ENCODE measurements around the gene EXOC7.
A peak's percentile ranks its signal among the peaks of the same experiment; 100 is the strongest.

Gene EXOC7

DNA sequence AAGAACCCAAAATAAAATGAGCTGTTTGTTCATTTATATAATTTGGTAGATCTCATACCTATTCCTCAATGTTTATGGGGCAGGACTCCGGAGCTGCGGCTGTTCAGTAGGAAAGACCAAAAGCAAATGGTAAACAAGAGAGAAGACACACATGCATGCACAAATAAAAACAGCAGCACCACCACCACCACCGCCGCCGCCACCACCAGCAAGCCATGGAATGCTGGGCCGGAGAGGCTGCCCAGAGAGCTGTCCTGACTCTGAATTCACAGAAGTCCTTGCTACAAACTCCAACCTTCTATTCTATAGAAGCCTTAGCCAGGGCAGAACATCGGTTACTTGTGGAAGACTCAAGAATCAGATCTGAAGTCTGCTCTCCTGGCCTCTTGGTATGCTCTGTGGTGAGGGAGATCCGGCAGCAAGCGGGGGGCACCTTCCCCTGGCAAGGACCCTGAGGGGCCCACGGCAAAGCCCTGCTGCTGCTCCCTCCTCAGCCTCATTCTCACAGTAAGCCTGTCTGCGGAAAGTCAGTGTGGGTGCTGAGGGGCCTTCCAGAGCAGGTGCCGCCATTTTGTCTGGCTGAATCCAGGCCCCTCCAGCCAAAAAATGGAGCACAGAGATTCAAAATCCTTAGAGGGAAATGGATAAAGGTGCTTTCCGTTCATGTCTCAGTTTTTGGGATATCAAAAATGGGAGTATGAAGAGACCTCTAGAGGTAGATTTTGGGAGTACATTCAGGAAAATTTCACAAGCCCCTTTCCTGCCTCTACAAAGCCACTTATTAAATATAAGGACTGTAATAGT, 43.8 kb upstream of the EXOC7 start:
- no peak overlapping the region for H2AK5ac ChIP-seq (ENCODE audit: low read length, severe bottlenecking)
- no peak overlapping the region for H3K18ac ChIP-seq (ENCODE audit: low read depth in 1 of 2, low read length in 2 of 2)
- no peak overlapping the region for H3K27ac ChIP-seq (ENCODE audit: low read length, poor library complexity, severe bottlenecking)
- peaks cover 0 to 25% of the 10 kb centered on the region in 2 experiments for H3K27me3 ChIP-seq (ENCODE audit: control insufficient read depth in 1 of 2, insufficient read depth in 1 of 2, low read length in 2 of 2)
- no peak overlapping the region for H2AFZ ChIP-seq (ENCODE audit: low read depth, low read length)
- H3K79me1 ChIP-seq (replicated peaks; ENCODE audit: low read length, poor library complexity, severe bottlenecking), result no peaks in the 10 kb centered on the region
- H4K91ac ChIP-seq (ENCODE audit: low read length), result no peak overlapping the region
- WGBS, result 84% methylated on average over 12 of the region's 13 CpGs
- no peak overlapping the region for H3K23ac ChIP-seq (ENCODE audit: low read length in 2 of 2)
- no peak overlapping the region for H4K8ac ChIP-seq (ENCODE audit: low read length)
- H3K4me2 ChIP-seq (ENCODE audit: low read length, poor library complexity, severe bottlenecking), result no peak overlapping the region
- H3K4me1 ChIP-seq (ENCODE audit: control insufficient read depth, insufficient read depth, low read depth, low read length), result peaks cover 27% of the 10 kb centered on the region
- no peak overlapping the region for H2BK12ac ChIP-seq (ENCODE audit: low read length in 2 of 2)
- peaks cover 0 to 37% of the 10 kb centered on the region in 2 experiments for H3K36me3 ChIP-seq (ENCODE audit: control insufficient read depth in 1 of 2, insufficient read depth in 2 of 2, low read depth in 1 of 2, low read length in 2 of 2)
- no peak overlapping the region for H2BK5ac ChIP-seq (ENCODE audit: low read depth, low read length, poor library complexity, severe bottlenecking)
- peak; percentile 38 for DNase-seq
- no peaks in the 10 kb centered on the region for H3K9me3 ChIP-seq (ENCODE audit: control insufficient read depth, low read length)
- H2BK15ac ChIP-seq (ENCODE audit: low read depth, poor library complexity, severe bottlenecking), result no peak overlapping the region
- no peak overlapping the region for H2BK120ac ChIP-seq (ENCODE audit: low read depth, low read length)
- no peak overlapping the region for H3K14ac ChIP-seq (ENCODE audit: low read length in 2 of 2)
- H3K4ac ChIP-seq (ENCODE audit: low read depth in 1 of 2, low read length in 2 of 2), result no peak overlapping the region
- H3K9ac ChIP-seq (ENCODE audit: low read length), result no peak overlapping the region
- H3K4me3 ChIP-seq (ENCODE audit: insufficient read depth in 1 of 2, low read depth in 1 of 2, low read length in 2 of 2), result no peak overlapping the region

- Histone ChIP-seq H3K23ac (ENCODE audit: low read length in 2 of 2) (no peak overlapping the region), H2BK15ac (ENCODE audit: low read depth, poor library complexity, severe bottlenecking) (no peak overlapping the region), H3K4me3 (ENCODE audit: insufficient read depth in 1 of 2, low read depth in 1 of 2, low read length in 2 of 2) (no peak overlapping the region), H3K4me1 (ENCODE audit: control insufficient read depth, insufficient read depth, low read depth, low read length) (peaks cover 36% of the 10 kb centered on the region), H4K8ac (ENCODE audit: low read length) (no peak overlapping the region), H3K4me2 (ENCODE audit: low read length, poor library complexity, severe bottlenecking) (no peak overlapping the region), H3K79me1 (replicated peaks; ENCODE audit: low read length, poor library complexity, severe bottlenecking) (no peaks in the 10 kb centered on the region), H3K27me3 (ENCODE audit: control insufficient read depth in 1 of 2, insufficient read depth in 1 of 2, low read length in 2 of 2) (peaks cover 0 to 34% of the 10 kb centered on the region in 2 experiments), H2AFZ (ENCODE audit: low read depth, low read length) (no peak overlapping the region), H2AK5ac (ENCODE audit: low read length, severe bottlenecking) (peak overlapping the region; percentile 20), H2BK5ac (ENCODE audit: low read depth, low read length, poor library complexity, severe bottlenecking) (no peak overlapping the region), H3K9me3 (ENCODE audit: control insufficient read depth, low read length) (no peaks in the 10 kb centered on the region), H3K9ac (ENCODE audit: low read length) (no peak overlapping the region), H3K14ac (ENCODE audit: low read length in 2 of 2) (no peak overlapping the region), H2BK12ac (ENCODE audit: low read length in 2 of 2) (no peak overlapping the region), H4K91ac (ENCODE audit: low read length) (no peak overlapping the region), H3K4ac (ENCODE audit: low read depth in 1 of 2, low read length in 2 of 2) (no peak overlapping the region), H2BK120ac (ENCODE audit: low read depth, low read length) (no peak overlapping the region), H3K27ac (ENCODE audit: low read length, poor library complexity, severe bottlenecking) (no peak overlapping the region), H3K18ac (ENCODE audit: low read depth in 1 of 2, low read length in 2 of 2) (no peak overlapping the region), H3K36me3 (ENCODE audit: control insufficient read depth in 1 of 2, insufficient read depth in 2 of 2, low read depth in 1 of 2, low read length in 2 of 2) (peaks cover 0 to 28% of the 10 kb centered on the region in 2 experiments)
- no peak for DNase-seq
- 95% methylated on average over 22 of the region's 22 CpGs for WGBS
These were observed 42.7 kb upstream of the EXOC7 start for GRCh38 chr17:76146053-76146851.

DNA sequence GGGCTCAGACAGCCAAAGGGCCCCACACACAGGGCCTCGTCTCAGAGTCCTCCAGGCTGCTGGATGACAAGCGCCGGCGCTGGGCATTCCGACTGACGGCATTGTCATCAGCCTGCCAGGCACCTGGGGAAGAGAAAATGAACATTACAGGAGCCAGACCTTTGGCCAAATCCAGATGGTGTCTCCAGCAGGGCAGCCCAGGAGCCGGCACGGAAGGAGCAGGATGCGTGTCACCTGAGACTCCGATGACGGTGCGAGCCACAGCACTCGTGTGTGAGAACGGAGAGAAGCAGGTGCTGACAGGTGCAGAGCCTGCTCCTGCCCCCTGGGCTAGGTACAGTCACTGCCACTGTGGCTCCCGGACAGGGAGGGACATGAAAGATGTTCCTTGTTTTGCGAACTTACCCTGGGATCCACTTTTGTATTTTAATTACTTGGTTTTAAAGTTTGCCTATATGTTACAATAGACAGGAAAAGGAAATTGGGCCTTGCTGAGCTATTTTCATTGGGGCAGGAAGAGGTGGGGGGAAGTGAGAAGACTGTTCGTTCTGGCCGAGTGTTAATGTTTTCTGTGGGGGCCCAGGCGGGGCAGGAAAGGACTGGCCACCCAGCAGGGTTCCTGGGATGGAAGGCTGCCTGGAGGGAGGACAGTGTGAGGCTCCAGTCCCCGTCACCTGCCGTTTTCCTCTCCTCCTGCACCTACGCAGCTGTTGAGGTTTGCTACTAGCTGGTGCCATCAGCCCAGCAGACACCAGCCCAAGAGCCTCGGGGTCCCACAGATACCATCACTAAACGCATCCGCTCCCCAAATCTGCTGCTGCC, 41.9 kb upstream of the EXOC7 start:
- H3K4me3 ChIP-seq (ENCODE audit: insufficient read depth in 1 of 2, low read depth in 1 of 2, low read length in 2 of 2), result no peak overlapping the region
- H3K9ac ChIP-seq (ENCODE audit: low read length), result no peak overlapping the region
- H3K27me3 ChIP-seq (ENCODE audit: control insufficient read depth in 1 of 2, insufficient read depth in 1 of 2, low read length in 2 of 2), result peaks cover 2 to 41% of the 10 kb centered on the region in 2 experiments
- H2BK5ac ChIP-seq (ENCODE audit: low read depth, low read length, poor library complexity, severe bottlenecking), result no peak overlapping the region
- H2BK12ac ChIP-seq (ENCODE audit: low read length in 2 of 2), result no peak overlapping the region
- no peak overlapping the region for H2AFZ ChIP-seq (ENCODE audit: low read depth, low read length)
- H3K23ac ChIP-seq (ENCODE audit: low read length in 2 of 2), result no peak overlapping the region
- WGBS, result 75% methylated on average over 25 of the region's 25 CpGs
- no peak overlapping the region for H3K27ac ChIP-seq (ENCODE audit: low read length, poor library complexity, severe bottlenecking)
- no peak overlapping the region for H2AK5ac ChIP-seq (ENCODE audit: low read length, severe bottlenecking)
- H3K79me1 ChIP-seq (replicated peaks; ENCODE audit: low read length, poor library complexity, severe bottlenecking), result no peaks in the 10 kb centered on the region
- H3K14ac ChIP-seq (ENCODE audit: low read length in 2 of 2), result no peak overlapping the region
- no peak overlapping the region for H4K8ac ChIP-seq (ENCODE audit: low read length)
- H3K36me3 ChIP-seq (ENCODE audit: control insufficient read depth in 1 of 2, insufficient read depth in 2 of 2, low read depth in 1 of 2, low read length in 2 of 2), result peaks cover 0 to 22% of the 10 kb centered on the region in 2 experiments
- no peak overlapping the region for H2BK15ac ChIP-seq (ENCODE audit: low read depth, poor library complexity, severe bottlenecking)
- no peak overlapping the region for H4K91ac ChIP-seq (ENCODE audit: low read length)
- no peak overlapping the region for H3K18ac ChIP-seq (ENCODE audit: low read depth in 1 of 2, low read length in 2 of 2)
- no peak overlapping the region for H2BK120ac ChIP-seq (ENCODE audit: low read depth, low read length)
- peak overlapping the region; percentile 7 for H3K4me2 ChIP-seq (ENCODE audit: low read length, poor library complexity, severe bottlenecking)
- DNase-seq, result no peak
- no peak overlapping the region for H3K4ac ChIP-seq (ENCODE audit: low read depth in 1 of 2, low read length in 2 of 2)
- no peaks in the 10 kb centered on the region for H3K9me3 ChIP-seq (ENCODE audit: control insufficient read depth, low read length)
- peaks cover 42% of the 10 kb centered on the region for H3K4me1 ChIP-seq (ENCODE audit: control insufficient read depth, insufficient read depth, low read depth, low read length)

All from mesenchymal stem cell (in vitro differentiated cells and primary cell).